ENCODE data around the gene POU2F3. TPM values are rescaled to one million over a fixed set of nuclear protein-coding genes. Genes with fewer than 3 reads are reported as not detected.

The POU2F3 gene
- total RNA-seq, 2 experiments from 2014 or later: not detected

DNA sequence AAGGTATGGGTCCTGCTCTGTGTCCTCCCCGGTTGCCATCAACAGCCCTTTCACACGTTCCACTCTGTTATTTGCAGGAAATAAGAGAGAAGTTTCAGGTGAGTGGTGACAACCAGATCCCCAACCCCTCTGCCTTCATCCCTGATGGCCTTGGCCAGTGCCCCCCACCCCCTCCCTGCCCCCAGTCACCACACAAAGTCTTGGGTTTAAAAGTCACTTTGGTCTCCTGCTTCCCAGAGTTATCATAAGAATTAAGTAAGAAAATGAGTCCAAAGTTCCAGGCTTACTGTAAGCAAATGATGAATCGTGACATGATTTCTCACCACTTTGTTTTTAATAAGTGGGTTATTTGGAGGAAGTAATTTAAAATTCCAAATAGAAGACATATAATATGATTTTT lies 38.3 kb upstream of the POU2F3 start:
- CTCF ChIA-PET: interaction anchor here (1.0 kb wide), 1 partner anchor 33 kb away, joined by 3 read pairs; no protein-coding TSS in a partner anchor
- Mint-ChIP-seq H3K9me3 (no peaks in the 10 kb centered on the region), H3K4me1 (ENCODE audit: low read depth) (no peaks in the 10 kb centered on the region), H3K36me3 (no peaks in the 10 kb centered on the region), H3K27ac (no peak overlapping the region), H3K4me3 (no peak overlapping the region), H3K27me3 (peaks cover 7% of the 10 kb centered on the region)
- POLR2A ChIA-PET: no interaction called here
- intact Hi-C loops (cut with micrococcal nuclease): no loop called here
- no peak for DNase-seq

DNA sequence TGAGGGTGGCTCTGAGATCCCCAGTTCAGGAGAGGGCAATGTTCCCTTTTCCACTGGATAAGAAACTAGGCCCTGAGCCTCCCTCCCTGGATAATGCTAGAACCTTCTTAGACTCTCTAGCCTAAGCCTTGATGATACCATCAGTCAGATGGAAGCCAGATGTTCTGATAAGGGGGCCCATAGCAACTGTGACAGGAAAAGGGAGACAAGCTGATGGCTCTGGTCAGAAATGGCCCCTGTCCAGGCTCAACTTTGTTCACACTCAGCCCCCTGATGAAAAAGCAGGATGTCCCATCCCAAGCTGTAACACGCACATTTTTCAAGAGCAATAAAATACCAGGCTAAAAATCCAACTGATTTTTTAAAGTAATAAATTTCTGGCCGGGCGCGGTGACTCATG lies 36.3 kb upstream of the POU2F3 start:
- intact Hi-C loops (cut with micrococcal nuclease): no loop called here
- no peaks in the 10 kb centered on the region for H3K4me1 Mint-ChIP-seq (ENCODE audit: low read depth)
- no peak for DNase-seq
- H3K27ac Mint-ChIP-seq: no peak overlapping the region
- no peaks in the 10 kb centered on the region for H3K9me3 Mint-ChIP-seq
- no peak overlapping the region for H3K4me3 Mint-ChIP-seq
- no peaks in the 10 kb centered on the region for H3K36me3 Mint-ChIP-seq
- peaks cover 19% of the 10 kb centered on the region for H3K27me3 Mint-ChIP-seq
- ChIA-PET POLR2A (no interaction called here), CTCF (interaction anchor here (1.0 kb wide), 1 partner anchor 33 kb away, joined by 3 read pairs; no protein-coding TSS in a partner anchor)

DNA sequence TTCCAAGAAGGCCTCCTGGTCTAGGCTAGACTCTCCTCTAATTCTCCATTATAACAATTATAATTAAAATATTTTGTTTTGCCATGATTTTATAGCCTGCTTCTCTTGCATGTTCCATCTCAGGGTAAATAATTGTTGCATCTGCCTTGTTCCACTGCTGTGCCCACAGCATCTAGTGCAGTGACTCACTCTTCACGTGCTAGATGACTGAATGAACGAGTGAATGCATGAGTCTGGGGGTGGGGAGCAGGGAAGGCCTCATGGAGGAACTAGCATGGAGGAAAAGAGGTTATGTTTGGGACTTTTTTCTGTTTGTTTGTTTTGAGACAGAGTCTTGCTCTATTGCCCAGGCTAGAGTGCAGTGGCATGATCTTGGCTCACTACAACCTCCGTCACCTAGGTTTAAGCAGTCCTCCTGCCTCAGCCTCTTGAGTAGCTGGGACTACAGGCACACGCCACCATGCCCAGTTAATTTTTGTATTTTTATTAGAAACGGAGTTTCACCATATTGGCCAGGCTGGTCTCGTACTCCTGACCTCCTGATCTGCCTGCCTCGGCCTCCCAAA lies 34.3 kb upstream of the POU2F3 start:
- no peaks in the 10 kb centered on the region for H3K36me3 Mint-ChIP-seq
- intact Hi-C loops (cut with micrococcal nuclease): no loop called here
- H3K27me3 Mint-ChIP-seq: peaks cover 27% of the 10 kb centered on the region
- ChIA-PET POLR2A (no interaction called here), CTCF (no interaction called here)
- no peak overlapping the region for H3K4me3 Mint-ChIP-seq
- no peaks in the 10 kb centered on the region for H3K9me3 Mint-ChIP-seq
- no peak for DNase-seq
- H3K27ac Mint-ChIP-seq: no peak overlapping the region
- peaks cover 6% of the 10 kb centered on the region for H3K4me1 Mint-ChIP-seq (ENCODE audit: low read depth)

DNA sequence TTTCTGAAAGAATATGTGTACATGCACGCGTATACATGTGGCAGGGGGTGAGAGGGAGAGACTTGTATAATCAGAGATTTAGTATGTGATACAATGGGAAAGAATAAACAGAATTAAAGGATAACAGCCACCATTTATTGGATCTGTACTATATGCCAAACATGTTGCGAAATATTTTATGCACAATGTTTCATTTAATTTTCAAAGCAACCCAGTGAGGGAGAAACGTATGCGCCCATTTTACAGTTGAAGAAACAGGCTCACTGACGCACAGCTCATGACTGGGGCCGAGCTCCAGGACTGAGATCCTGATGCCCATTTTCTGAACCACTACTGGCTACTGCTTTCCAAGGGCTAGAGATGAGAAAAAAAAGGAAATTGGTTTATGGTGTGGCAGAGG lies 32.4 kb upstream of the POU2F3 start:
- intact Hi-C loops (cut with micrococcal nuclease): no loop called here
- peaks cover 31% of the 10 kb centered on the region for H3K27me3 Mint-ChIP-seq
- no peaks in the 10 kb centered on the region for H3K36me3 Mint-ChIP-seq
- peaks cover 11% of the 10 kb centered on the region for H3K4me1 Mint-ChIP-seq (ENCODE audit: low read depth)
- ChIA-PET POLR2A (no interaction called here), CTCF (interaction anchor here (0.9 kb wide), 1 partner anchor 26 kb away, joined by 3 read pairs; no protein-coding TSS in a partner anchor)
- DNase-seq: no peak
- H3K9me3 Mint-ChIP-seq: no peaks in the 10 kb centered on the region
- H3K27ac Mint-ChIP-seq: no peak overlapping the region
- H3K4me3 Mint-ChIP-seq: no peak overlapping the region

DNA sequence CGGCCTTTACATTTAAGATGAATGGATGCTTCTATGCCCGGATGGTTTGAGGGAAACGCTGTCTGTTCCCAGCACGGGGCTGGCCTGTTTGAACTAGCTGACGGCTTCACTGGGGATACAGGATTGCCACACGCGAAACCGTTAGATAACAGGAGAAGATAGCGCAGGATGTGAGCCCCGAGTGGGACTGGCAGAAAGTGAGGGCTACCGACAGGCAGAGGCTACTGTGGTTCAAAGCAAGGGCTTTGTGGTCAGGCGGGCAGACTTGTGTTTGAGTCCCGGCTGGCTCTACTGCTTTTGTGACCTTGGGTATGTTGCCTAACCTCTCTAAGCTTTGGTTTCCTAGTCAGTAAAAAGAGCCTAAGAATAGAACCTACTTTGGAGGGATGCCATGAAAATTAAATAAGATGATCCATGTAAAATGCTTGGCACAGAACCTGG lies 31.9 kb upstream of the POU2F3 start:
- DNase-seq: no peak
- Mint-ChIP-seq H3K27me3 (peaks cover 31% of the 10 kb centered on the region), H3K36me3 (no peaks in the 10 kb centered on the region), H3K27ac (no peak overlapping the region), H3K4me1 (ENCODE audit: low read depth) (peaks cover 11% of the 10 kb centered on the region), H3K4me3 (no peak overlapping the region), H3K9me3 (no peaks in the 10 kb centered on the region)
- POLR2A ChIA-PET: no interaction called here
- intact Hi-C loops (cut with micrococcal nuclease): no loop called here
- CTCF ChIA-PET: interaction anchor here (0.9 kb wide), 1 partner anchor 27 kb away, joined by 3 read pairs; no protein-coding TSS in a partner anchor

DNA sequence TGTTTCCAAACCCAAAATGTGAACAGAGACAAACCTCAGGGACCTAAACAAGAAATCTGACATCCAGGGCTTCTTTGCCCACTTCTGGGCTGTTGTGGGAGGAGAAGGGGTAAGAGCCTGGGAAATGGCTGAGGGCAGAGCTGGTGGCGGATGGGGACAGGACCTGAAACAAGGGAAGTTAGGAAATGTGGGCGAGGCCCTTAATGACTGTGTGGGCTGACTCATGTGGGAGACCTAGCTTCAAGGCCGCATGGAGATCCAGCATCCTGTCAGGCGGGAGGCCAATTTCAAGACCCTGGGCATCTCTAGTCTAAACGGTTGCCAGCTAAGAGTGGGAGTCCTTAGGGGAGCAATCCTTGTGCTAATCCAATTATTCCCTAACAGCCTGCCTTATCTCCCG lies 31.2 kb upstream of the POU2F3 start:
- Mint-ChIP-seq H3K4me3 (no peak overlapping the region), H3K36me3 (no peaks in the 10 kb centered on the region), H3K27ac (no peak overlapping the region), H3K4me1 (ENCODE audit: low read depth) (peaks cover 11% of the 10 kb centered on the region), H3K27me3 (peaks cover 31% of the 10 kb centered on the region), H3K9me3 (no peaks in the 10 kb centered on the region)
- DNase-seq: no peak
- CTCF ChIA-PET: no interaction called here
- POLR2A ChIA-PET: no interaction called here
- intact Hi-C loops (cut with micrococcal nuclease): no loop called here

DNA sequence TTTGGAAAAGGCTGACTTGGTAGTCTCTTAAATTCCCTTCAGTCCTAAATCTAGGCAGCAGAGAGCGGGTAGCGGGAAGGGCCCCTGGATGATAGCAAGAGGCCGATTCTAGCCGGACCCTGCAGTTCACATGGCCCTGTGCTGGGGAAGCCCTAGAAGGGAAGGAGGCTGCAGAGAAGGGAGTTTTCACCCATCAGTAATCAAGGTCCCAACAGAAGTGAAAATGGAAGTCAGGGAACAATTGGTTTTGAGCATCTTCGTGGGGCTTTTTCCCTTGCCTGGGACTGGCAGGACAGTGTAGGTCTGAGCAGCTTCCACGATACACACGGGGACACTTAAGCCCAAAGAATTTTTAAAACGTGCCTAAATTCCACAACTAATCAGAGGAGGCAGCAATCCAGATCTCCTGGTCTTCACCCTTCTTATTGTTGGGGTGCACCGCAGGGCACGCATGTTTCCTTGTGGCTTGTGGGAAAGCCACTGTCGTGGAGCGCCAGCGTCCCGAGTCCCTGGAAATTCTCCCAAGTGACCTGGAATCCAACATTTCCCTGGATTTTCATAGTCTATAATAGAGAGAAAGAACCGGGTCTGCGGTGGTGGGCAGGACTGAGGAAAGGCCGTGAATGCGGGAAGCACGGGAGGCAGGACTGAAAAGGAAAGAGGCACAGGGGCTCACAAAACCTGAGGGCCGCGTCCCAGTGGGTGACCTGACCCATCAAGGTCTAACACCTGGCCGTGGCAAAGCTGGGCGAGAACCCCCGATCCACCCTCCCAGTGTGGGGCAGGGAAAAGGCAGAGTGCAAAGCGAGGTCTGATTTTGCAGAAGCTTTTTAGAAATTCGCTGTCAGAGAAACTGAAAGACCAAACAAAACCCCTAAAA lies 30.0 kb upstream of the POU2F3 start:
- Mint-ChIP-seq H3K36me3 (no peaks in the 10 kb centered on the region), H3K27ac (no peak overlapping the region), H3K4me3 (peak overlapping the region; percentile 68), H3K27me3 (peaks cover 28% of the 10 kb centered on the region), H3K9me3 (no peaks in the 10 kb centered on the region), H3K4me1 (ENCODE audit: low read depth) (peaks cover 11% of the 10 kb centered on the region)
- ChIA-PET CTCF (no interaction called here), POLR2A (no interaction called here)
- intact Hi-C loops (cut with micrococcal nuclease): loop anchor here (1.0 kb wide), 1 partner anchor 41 kb away; no protein-coding TSS in a partner anchor
- DNase-seq: no peak

DNA sequence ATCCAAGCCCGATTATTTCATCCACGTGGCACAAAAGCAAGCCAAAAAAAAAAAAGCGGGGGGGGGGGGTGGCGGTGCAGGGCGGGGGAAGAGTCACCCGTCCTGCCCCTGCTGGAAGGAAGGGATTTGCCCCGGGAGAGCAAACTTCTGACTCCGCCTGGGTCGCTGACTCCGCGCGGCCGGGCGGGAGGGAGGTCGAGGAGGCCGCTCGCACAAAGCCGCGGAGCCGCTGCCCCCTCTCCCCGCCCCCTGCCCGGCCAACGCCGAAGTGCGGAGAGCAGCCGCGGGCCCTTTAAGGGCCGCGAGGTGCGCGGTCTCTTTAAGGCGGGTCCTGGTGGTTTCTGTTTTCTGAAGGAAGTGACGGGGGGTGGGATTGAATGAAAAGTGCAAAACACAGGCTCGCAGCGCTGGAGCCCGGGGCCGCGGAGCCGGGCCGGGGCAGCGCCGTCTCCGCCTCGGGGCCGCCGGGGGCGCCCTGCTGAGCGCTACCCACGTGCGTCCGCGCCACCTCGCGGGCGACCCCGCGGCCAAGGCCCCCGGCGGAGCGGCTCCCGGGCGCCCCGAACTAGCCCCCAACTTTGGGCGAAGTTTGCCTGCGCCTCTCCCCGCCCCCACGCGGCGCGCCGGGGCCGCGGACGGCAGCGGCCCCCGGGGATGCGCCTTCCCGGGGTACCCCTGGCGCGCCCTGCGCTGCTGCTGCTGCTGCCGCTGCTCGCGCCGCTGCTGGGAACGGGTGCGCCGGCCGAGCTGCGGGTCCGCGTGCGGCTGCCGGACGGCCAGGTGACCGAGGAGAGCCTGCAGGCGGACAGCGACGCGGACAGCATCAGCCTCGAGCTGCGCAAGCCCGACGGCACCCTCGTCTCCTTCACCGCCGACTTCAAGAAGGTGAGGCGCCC lies 29.1 kb upstream of the POU2F3 start, which contains the start of gene OAF:
Gene OAF (plus strand): TSS at position 407 of the 896 bp plus-strand sequence. CDS start 248 bp downstream, at position 655.
- POLR2A ChIA-PET: no interaction called here
- Mint-ChIP-seq H3K9me3 (no peaks in the 10 kb centered on the region), H3K4me1 (ENCODE audit: low read depth) (peaks cover 11% of the 10 kb centered on the region), H3K4me3 (peak within 1 kb of the TSS; percentile 72), H3K27me3 (peaks cover 28% of the 10 kb centered on the region), H3K27ac (no peak within 1 kb of the TSS), H3K36me3 (no peaks in the 10 kb centered on the region)
- peak; percentile 56 for DNase-seq
- intact Hi-C loops (cut with micrococcal nuclease): loop anchor here (1.0 kb wide), 1 partner anchor 42 kb away; no protein-coding TSS in a partner anchor
- CTCF ChIA-PET: no interaction called here

DNA sequence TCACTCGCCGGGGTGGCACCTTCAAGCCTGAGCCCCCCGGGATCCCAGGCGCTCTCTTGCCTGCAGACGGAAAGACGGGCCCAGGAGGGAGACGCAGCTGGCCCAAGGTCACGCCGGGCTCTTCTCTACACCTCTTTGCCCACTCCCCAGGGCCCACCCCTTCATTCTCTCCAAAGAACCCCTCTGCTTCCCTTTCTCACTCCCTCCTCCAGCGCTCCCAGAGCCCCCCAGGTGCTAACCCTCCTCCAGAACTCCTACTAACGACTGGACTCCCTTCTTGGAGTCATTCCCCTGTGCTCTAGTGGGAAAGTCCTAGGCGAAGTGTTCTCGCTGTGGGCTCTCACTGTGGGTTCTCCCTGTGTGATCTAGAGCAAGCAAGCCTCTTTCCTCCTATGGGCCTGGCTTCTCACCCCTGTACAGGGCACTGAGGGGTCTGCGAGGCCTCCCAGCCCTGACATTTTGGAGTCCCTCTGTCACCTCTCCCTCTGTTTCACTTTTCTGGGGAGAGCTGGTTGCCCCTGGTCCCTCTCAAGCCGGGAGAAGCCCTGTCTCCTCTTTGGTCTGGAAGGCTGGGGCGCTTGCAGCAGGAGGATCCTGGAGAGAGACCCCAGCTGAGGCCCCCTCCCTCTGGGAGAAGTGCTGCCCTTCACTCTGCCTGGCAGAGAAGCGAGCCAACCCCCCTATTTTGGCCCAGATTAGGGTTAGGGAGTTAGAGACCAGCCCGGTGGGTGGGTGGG lies 28.2 kb upstream of the POU2F3 start:
- H3K27ac Mint-ChIP-seq: no peak overlapping the region
- no peaks in the 10 kb centered on the region for H3K9me3 Mint-ChIP-seq
- ChIA-PET POLR2A (no interaction called here), CTCF (interaction anchor here (1.0 kb wide), 1 partner anchor 20 kb away, joined by 3 read pairs; no protein-coding TSS in a partner anchor)
- peak overlapping the region; percentile 72 for H3K4me3 Mint-ChIP-seq
- H3K27me3 Mint-ChIP-seq: peaks cover 28% of the 10 kb centered on the region
- intact Hi-C loops (cut with micrococcal nuclease): no loop called here
- H3K4me1 Mint-ChIP-seq (ENCODE audit: low read depth): peaks cover 11% of the 10 kb centered on the region
- DNase-seq: no peak
- no peaks in the 10 kb centered on the region for H3K36me3 Mint-ChIP-seq

DNA sequence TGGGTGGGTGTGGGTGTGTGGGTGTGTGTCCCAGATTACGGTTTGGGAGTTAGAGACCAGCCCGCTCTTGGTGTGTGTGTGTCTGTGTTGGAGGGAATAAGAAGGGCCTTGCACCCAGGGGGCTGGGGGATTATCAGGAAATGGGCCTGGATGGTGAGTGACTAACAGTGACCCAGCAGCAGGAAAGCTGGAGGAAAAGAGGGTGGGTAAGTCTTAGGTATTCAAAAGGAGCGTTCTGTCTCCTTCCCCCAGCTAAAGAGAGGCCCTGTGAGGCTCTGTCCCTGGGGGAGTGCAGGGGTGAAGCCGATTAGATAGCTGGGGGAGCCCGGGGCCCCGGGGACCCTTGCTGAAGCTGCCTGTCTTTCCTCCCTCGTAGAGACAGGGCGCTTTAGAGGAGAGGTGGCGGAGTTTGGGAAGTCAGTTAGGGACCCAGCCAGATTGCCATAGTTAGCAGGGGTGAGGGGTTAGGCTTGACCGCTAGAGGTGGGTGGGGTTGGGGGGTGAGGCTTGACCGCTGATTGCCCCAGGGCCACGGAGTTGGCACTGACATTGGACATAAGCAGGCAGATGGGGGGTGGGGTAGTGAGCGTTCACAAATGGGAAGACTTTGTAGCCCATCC lies 27.6 kb upstream of the POU2F3 start:
- H3K36me3 Mint-ChIP-seq: no peaks in the 10 kb centered on the region
- H3K4me1 Mint-ChIP-seq (ENCODE audit: low read depth): peaks cover 11% of the 10 kb centered on the region
- ChIA-PET CTCF (interaction anchor here (0.7 to 1.0 kb wide), 3 partner anchors 19 to 123 kb away, joined by 3 read pairs; no protein-coding TSS in a partner anchor), POLR2A (no interaction called here)
- no peak overlapping the region for H3K4me3 Mint-ChIP-seq
- H3K27ac Mint-ChIP-seq: no peak overlapping the region
- intact Hi-C loops (cut with micrococcal nuclease): no loop called here
- DNase-seq: no peak
- H3K27me3 Mint-ChIP-seq: peaks cover 27% of the 10 kb centered on the region
- H3K9me3 Mint-ChIP-seq: no peaks in the 10 kb centered on the region

DNA sequence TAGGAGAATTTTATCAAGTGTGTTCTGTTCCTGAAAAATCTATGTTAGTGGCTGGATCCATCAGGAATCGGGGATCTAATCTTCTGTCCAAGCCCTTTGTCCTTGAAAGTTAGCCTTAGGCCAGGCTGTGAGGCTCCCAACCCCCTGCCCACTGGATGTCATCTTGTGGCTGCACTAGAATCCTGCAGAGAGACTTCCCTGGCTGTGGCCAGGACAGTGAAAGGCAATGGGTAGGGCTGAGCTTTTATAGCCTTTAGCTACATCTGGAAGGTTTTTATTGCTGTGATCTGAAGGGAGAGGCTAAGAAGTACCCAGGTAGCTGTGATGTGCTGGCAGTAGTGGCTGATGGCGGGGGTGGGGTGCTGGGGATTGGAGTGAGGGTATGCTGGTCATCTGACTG lies 27.0 kb upstream of the POU2F3 start:
- CTCF ChIA-PET: interaction anchor here (0.7 to 1.4 kb wide), 4 partner anchors 18 to 122 kb away, joined by 3 to 4 read pairs (median 3); no protein-coding TSS in a partner anchor
- DNase-seq: no peak
- H3K4me1 Mint-ChIP-seq (ENCODE audit: low read depth): peaks cover 11% of the 10 kb centered on the region
- intact Hi-C loops (cut with micrococcal nuclease): no loop called here
- no peaks in the 10 kb centered on the region for H3K36me3 Mint-ChIP-seq
- H3K4me3 Mint-ChIP-seq: no peak overlapping the region
- no peak overlapping the region for H3K27ac Mint-ChIP-seq
- no peaks in the 10 kb centered on the region for H3K9me3 Mint-ChIP-seq
- peaks cover 22% of the 10 kb centered on the region for H3K27me3 Mint-ChIP-seq
- POLR2A ChIA-PET: no interaction called here
